AG04449 (cell line): Measurements from ENCODE around the gene CR1L.

Experiments
- CTCF ChIA-PET: fragments of 350-600 bp; formaldehyde crosslinking; extraction: SDS; loops from one replicate; lab custom pipeline; 2021; ENCODE audit warnings: antibody characterized with exemption; lab: Yijun Ruan, JAX
- POLR2A ChIA-PET: fragments of 400-600, 350-600 bp; formaldehyde crosslinking; extraction: SDS; loops from one replicate; lab custom pipeline; 2020; ENCODE audit warnings: antibody characterized with exemption, inconsistent platforms; lab: Yijun Ruan, JAX
- DNase-seq: peaks from one replicate; pipeline ENCODE4 v3.0.0-alpha.2; 2010; ENCODE audit warnings: low read depth, low spot score
- H3K4me3 ChIP-seq: 2 replicates; pipeline ENCODE4 v1.5.1; 2011; ENCODE audit warnings: low read depth, mild to moderate bottlenecking, control low read depth, low read length
- CTCF ChIP-seq: IDR thresholded peaks from one replicate; pipeline ENCODE4 v1.5.1; 2011; ENCODE audit warnings: mild to moderate bottlenecking, moderate library complexity, low read length, control low read depth, inconsistent platforms; ENCODE audit not compliant: insufficient read depth; ENCODE audit errors: missing control alignments

The CR1L gene

GRCh38 chr1:207742850-207743555 lies 98.1 kb downstream of the CR1L start:
- H3K4me3 ChIP-seq = no peak overlapping the region
- no peak for DNase-seq
- no peak for TF ChIP-seq CTCF
- POLR2A ChIA-PET = no interaction called here
- CTCF ChIA-PET = no interaction called here

- POLR2A ChIA-PET = no interaction called here
- CTCF ChIA-PET = no interaction called here
- no peak for TF ChIP-seq CTCF
- no peak overlapping the region for H3K4me3 ChIP-seq
- DNase-seq = no peak
Measured at GRCh38 chr1:207744000-207744534, 99.1 kb downstream of the CR1L start.

- ChIA-PET CTCF (no interaction called here), POLR2A (no interaction called here)
- no peak overlapping the region for H3K4me3 ChIP-seq
- no peak for TF ChIP-seq CTCF
- no peak for DNase-seq
Measured at GRCh38 chr1:207745285-207745684, 100.4 kb downstream of the CR1L start.

GRCh38 chr1:207745839-207746767 lies 101.2 kb downstream of the CR1L start:
- ChIA-PET CTCF (no interaction called here), POLR2A (no interaction called here)
- TF ChIP-seq CTCF = no peak

GRCh38 chr1:207747627-207748492 lies 102.9 kb downstream of the CR1L start:
- ChIA-PET POLR2A (no interaction called here), CTCF (interaction anchor here (0.9 kb wide), 1 partner anchor 9 kb away, joined by 3 read pairs; no protein-coding TSS in a partner anchor)
- no peak for DNase-seq
- no peak for TF ChIP-seq CTCF
- no peak overlapping the region for H3K4me3 ChIP-seq

More at GRCh38 chr1:207745839-207746767, 101.2 kb downstream of the CR1L start:
- no peak for DNase-seq
- H3K4me3 ChIP-seq = no peak overlapping the region
